CD4-positive, alpha-beta T cell treated with Interleukin-6 at 100 ng/mL for 8 hours (primary cell): ENCODE results near the gene B3GNT5.

Experiments used
- DNase-seq: peaks from one replicate; pipeline ENCODE4 v3.0.0-alpha.2; 2020; ENCODE audit warnings: mixed read lengths, low spot score

B3GNT5 gene

DNA sequence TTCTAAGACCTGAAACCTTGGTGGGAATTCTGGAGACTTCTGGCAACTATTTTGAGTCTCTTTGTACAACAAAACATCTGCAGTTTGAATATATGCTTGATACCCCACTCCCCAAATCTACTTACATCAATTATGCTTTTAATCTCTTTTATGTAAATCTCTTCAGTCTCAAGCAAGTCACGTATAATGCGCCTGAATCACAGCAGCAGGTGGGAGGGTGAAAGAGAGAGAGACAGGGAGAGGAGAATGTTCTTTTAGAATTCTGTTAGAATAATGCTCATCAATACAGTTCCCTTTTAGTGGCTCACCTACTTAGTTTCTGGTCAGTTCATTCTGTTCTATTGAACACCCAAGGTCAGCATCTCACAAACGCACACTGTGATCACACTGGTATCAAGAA is 22.2 kb upstream of the B3GNT5 start:
- no peak for DNase-seq

DNA sequence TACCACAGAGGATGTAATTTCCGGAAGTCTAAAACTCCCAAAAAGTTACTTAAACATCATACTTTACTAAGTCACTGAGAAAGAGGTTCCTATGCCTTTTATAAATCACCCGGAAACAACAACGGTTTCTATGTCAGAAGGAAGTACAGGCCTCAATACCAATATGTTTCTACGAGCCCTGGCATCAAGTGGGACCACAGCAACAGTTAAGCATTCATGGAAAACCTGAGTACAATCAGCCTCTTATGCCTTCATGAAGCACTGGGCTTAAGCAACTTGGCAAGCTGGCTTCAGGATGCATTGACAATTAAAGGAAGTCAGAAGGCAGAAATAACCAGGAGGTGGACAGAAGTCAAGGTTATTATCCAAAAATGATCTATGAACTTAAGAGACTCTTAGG is 19.1 kb upstream of the B3GNT5 start:
- DNase-seq: no peak

DNA sequence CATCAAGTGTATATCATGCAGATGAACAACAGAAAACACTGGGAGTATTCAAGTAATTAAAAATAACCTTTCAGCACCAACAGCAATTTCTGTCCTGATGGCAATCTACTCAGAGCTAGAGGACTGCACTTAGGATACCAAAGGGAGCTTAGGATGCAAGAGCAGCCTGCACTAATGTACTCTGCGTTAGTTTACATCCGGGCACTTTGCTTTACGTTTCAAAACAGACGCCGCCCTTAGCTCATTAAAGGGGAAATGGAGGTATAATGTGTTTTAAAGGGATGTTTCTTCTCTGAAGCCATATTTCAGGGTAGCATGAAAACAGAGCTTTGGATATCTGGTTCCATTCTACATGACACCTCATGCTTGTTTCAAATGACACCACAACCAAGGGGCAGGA is 14.0 kb upstream of the B3GNT5 start:
- DNase-seq: no peak

- DNase-seq: no peak
Measured at GRCh38 chr3:183242431-183242830, 10.6 kb upstream of the B3GNT5 start.

DNA sequence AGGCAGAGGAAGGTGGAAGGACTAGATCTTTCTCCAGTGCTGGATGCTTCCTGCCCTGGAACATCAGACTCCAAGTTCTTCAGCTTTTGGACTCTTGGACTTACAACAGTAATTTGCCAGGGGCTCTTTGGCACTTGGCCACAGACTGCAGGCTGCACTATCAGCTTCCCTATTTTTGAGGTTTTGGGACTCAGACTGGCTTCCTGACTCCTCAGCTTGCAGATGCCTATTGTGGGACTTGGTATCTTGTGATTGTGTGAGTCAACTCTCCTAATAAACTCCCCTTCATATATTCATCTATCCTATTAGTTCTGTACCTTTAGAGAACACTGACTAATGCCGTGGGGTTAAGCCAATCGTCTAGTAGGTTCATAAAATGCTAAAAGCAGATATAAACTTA is 8.8 kb upstream of the B3GNT5 start:
- DNase-seq: no peak

GRCh38 chr3:183244981-183245476 is 8.0 kb upstream of the B3GNT5 start:
- no peak for DNase-seq

GRCh38 chr3:183247011-183247589 is 6.0 kb upstream of the B3GNT5 start:
- DNase-seq: no peak

DNA sequence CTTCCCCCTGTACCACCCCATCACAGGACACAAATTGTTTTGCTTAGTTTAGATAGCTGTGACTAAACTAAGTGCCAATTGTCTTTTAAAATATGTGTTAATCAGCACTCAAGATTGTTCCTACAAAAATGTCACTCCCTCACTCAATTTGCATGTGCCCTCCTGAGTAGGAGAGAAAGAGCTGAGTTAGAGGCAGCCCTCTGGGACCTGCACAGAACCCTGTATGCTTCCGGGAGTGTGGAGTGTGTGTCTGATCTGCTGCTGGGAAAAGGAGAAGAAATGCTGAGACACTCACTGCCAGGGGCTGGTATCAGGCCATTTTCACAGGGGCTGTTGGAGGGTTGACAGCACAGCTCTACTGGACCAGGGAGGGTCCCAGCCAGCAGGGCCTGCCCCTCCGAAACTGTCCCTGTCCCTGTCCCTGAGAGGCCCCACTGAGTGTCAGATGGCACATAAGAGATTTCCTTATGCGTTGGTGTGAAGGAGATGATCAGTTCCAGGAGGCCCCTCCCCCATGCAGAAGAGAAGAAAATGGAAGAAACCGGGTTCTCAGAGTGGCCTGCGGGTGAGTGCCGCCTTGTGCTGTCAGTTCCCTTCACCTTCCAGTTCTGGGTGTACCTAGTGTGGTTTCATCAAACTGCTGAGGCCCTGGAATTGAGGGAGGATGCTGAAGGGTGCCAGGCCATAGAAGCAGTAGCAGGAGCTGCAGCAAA is 3.9 kb upstream of the B3GNT5 start:
- no peak for DNase-seq

- DNase-seq: no peak
Measured at GRCh38 chr3:183252118-183252782, 803 bp upstream of the B3GNT5 start.

GRCh38 chr3:183253528-183254486 is 754 bp downstream of the B3GNT5 start:
- no peak for DNase-seq

GRCh38 chr3:183254487-183255347 is 1.7 kb downstream of the B3GNT5 start:
- DNase-seq: no peak

GRCh38 chr3:183255348-183255730 is 2.3 kb downstream of the B3GNT5 start:
- no peak for DNase-seq

GRCh38 chr3:183259087-183259486 is 6.0 kb downstream of the B3GNT5 start:
- DNase-seq: no peak

DNA sequence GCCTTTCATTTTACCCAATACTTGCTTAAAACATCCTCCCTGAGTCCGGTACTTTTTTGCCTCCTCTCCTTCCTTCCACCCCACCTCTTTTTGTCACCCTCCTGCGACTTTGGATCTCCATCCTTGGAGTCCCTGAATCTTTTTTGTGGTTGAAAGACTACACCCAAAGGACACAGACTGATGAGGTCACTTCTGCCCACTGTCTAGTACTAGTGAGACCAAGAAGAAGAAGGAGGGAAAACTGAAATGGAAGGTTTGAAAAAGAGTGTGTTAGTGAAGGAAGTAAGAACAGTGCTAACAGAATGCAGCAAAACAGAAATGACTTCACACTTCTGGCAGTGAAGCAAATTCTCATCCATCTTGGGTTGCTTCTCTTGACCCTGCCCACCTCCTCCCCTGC is 6.6 kb downstream of the B3GNT5 start:
- DNase-seq: no peak

DNA sequence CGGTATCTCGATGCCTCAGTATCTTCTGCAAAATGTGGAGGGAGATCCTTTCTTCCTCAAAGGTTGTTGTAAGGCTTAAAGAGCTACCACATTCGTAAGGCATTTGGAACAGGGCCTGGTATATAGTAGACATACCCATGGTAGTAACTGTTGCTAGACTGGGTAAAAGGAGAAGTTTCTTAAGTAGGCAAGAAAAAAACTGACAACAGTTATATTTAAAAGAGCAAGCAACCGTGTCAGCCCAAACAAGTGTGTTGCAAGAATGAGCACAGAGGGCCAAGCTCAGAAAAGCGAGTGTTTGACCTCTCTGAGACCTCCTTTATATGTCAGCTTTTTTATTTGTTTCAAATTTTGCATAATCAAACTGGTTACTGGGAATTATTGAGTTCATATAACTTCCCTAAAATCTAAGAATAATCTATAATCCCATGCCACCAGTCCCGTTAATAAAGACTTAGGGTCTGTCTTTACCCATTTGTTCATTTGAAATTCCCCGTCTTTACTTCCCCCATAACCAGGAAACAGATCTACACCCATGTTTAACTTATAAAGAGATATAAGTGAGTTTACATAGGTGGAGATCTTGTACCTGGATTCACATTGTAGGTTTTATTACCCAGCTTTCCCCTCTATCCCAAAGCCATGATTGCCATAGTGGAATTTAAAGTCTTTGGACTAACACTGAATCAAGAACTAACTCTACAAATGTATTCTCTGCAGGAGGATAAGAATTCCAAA is 7.3 kb downstream of the B3GNT5 start:
- no peak for DNase-seq

- no peak for DNase-seq
Measured at GRCh38 chr3:183261151-183261724, 8.2 kb downstream of the B3GNT5 start.

DNA sequence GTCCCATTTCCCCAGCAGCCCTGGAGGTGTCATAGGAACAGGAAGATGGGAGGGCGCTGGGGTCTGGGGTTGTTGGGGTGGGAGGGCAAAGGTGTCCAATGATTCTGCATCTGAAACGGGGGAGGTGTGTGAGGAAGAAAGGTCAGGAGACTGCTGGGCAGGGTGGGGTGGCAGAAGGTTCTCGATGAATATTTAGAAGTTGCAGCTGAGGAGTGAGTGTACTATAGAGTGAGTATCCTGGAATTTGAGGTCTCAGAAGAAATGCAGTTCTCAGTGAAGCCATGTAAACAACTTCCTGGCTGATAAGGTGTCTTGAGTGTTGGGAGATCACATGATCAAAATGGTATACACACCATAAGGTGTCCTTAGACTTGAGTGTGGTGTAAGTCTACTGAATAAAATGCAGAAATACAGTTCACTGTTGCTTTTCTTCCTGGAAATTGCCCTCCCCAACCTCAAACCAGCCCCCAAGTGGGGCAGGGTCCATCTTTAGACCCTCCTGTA is 9.9 kb downstream of the B3GNT5 start:
- no peak for DNase-seq

GRCh38 chr3:183264268-183264667 is 11.2 kb downstream of the B3GNT5 start:
- DNase-seq: no peak

GRCh38 chr3:183265157-183265642 is 12.1 kb downstream of the B3GNT5 start:
- DNase-seq: no peak
